ENCODE measurements around the gene PVALB. TPM values are rescaled to one million over a fixed set of nuclear protein-coding genes. Genes with fewer than 3 reads are reported as not detected.

PVALB gene
- total and polyA plus RNA-seq, 2 of the 4 experiments (the other 2 are of a cell fraction): not detected

GRCh38 chr22:36761553-36762240, 55.1 kb downstream of the PVALB start:
- TF ChIP-seq MAZ (IDR thresholded peaks at IDR 0.05; ENCODE audit: borderline replicate concordance, low read depth, low read length) (no peak), SMC3 (IDR thresholded peaks at IDR 0.05; ENCODE audit: low read depth, low read length) (no peak), USF2 (IDR thresholded peaks at IDR 0.05; ENCODE audit: low read depth, low read length) (no peak), CEBPB (IDR thresholded peaks at IDR 0.05; ENCODE audit: low read depth, low read length) (no peak), POLR2A (IDR thresholded peaks at IDR 0.05; ENCODE audit: low read depth, low read length) (no peak), CHD1 (IDR thresholded peaks at IDR 0.05; ENCODE audit: low read depth, low read length) (no peak)
- Histone ChIP-seq H2BK15ac (ENCODE audit: low read depth, low read length) (no peak overlapping the region), H3K18ac (ENCODE audit: low read depth, low read length) (no peak overlapping the region), H2BK120ac (ENCODE audit: low read depth, low read length) (no peak overlapping the region), H4K8ac (ENCODE audit: low read depth in 2 of 2, low read length in 2 of 2) (no peak overlapping the region), H2AFZ (replicated peaks; ENCODE audit: low read length, poor library complexity) (no peak overlapping the region), H3K27me3 (ENCODE audit: control insufficient read depth, insufficient read depth, low read length) (no peaks in the 10 kb centered on the region), H3K9ac (ENCODE audit: low read depth, low read length) (no peak overlapping the region), H2BK20ac (ENCODE audit: low read depth, low read length) (no peak overlapping the region), H3K27ac (ENCODE audit: insufficient read depth, low read length) (no peak overlapping the region), H3K9me3 (ENCODE audit: control insufficient read depth, insufficient read depth, low read length) (no peaks in the 10 kb centered on the region), H3K79me1 (ENCODE audit: low read depth in 1 of 2, low read length in 2 of 2) (no peaks in the 10 kb centered on the region), H3K9me1 (ENCODE audit: insufficient read depth, low read length) (peaks cover 8% of the 10 kb centered on the region), H3K4me1 (ENCODE audit: control insufficient read depth, insufficient read depth, low read length) (peaks cover 6% of the 10 kb centered on the region; the same call in 1 of the 2 replicates), H4K5ac (ENCODE audit: low read depth, low read length) (no peak overlapping the region), H2AK5ac (ENCODE audit: low read depth, low read length) (no peak overlapping the region), H3K56ac (ENCODE audit: extremely low read depth, insufficient read depth, low read length) (no peak overlapping the region), H3K4me3 (ENCODE audit: insufficient read depth, low read depth, low read length) (no peak overlapping the region), H3K4ac (ENCODE audit: low read depth, low read length) (no peak overlapping the region), H3K23ac (ENCODE audit: low read depth, low read length) (no peak overlapping the region), H2BK5ac (ENCODE audit: low read depth, low read length, poor library complexity, severe bottlenecking) (no peak overlapping the region), H4K91ac (ENCODE audit: insufficient read depth, low read depth, low read length) (no peak overlapping the region), H3K36me3 (ENCODE audit: control insufficient read depth, insufficient read depth, low read length) (peaks cover 8% of the 10 kb centered on the region), H3K14ac (replicated peaks; ENCODE audit: low read depth, low read length) (no peak overlapping the region), H4K20me1 (ENCODE audit: insufficient read depth, low read length) (no peaks in the 10 kb centered on the region; the same call in 1 of the 2 replicates), H2AK9ac (replicated peaks; ENCODE audit: low read depth, low read length, poor library complexity) (no peak overlapping the region), H3K4me2 (ENCODE audit: low read depth, low read length) (no peak overlapping the region)
- no peak for DNase-seq
- no TSS peak for BruUV-seq (replicated peaks)
- dilution Hi-C loops (cut with HindIII; ENCODE audit: low sequenced_read_pairs, unreplicated experiment) (no loop called here), in situ Hi-C loops (cut with MboI; ENCODE audit: low sequenced_read_pairs) (no loop called here), intact Hi-C loops (cut with micrococcal nuclease) (no loop called here)
- POLR2A ChIA-PET (ENCODE audit: unreplicated experiment): no interaction called here
- 84% methylated on average over 3 of the region's 10 CpGs; no CpG with 5 or more reads in 1 of the 2 experiments for WGBS, 2 experiments (ENCODE audit: extremely low coverage in 2 of 2, insufficient read length in 1 of 2)
- no peak for ATAC-seq (ENCODE audit: low read depth)
- CTCF ChIA-PET: no interaction called here
